ENCODE measurements around the gene PTPRR. TPM values are rescaled to one million over a fixed set of nuclear protein-coding genes. Genes with fewer than 3 reads are reported as not detected.

The PTPRR gene, protein sequence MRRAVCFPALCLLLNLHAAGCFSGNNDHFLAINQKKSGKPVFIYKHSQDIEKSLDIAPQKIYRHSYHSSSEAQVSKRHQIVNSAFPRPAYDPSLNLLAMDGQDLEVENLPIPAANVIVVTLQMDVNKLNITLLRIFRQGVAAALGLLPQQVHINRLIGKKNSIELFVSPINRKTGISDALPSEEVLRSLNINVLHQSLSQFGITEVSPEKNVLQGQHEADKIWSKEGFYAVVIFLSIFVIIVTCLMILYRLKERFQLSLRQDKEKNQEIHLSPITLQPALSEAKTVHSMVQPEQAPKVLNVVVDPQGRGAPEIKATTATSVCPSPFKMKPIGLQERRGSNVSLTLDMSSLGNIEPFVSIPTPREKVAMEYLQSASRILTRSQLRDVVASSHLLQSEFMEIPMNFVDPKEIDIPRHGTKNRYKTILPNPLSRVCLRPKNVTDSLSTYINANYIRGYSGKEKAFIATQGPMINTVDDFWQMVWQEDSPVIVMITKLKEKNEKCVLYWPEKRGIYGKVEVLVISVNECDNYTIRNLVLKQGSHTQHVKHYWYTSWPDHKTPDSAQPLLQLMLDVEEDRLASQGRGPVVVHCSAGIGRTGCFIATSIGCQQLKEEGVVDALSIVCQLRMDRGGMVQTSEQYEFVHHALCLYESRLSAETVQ
- total RNA-seq = 1 to 10 TPM in 1 of 2 donors, under 1 TPM in 1; 0.98 to 1.5 TPM
- polyA plus RNA-seq = under 1 TPM; 0.17 to 0.24 TPM
- long read RNA-seq, donor 1 = 0 reads
- long read RNA-seq, donor 2 = 0 reads
- long read RNA-seq, donor 3 = 0 reads
- long read RNA-seq, donor 4 = 0 reads
- long read RNA-seq, donor 5 = 0 reads

DNA sequence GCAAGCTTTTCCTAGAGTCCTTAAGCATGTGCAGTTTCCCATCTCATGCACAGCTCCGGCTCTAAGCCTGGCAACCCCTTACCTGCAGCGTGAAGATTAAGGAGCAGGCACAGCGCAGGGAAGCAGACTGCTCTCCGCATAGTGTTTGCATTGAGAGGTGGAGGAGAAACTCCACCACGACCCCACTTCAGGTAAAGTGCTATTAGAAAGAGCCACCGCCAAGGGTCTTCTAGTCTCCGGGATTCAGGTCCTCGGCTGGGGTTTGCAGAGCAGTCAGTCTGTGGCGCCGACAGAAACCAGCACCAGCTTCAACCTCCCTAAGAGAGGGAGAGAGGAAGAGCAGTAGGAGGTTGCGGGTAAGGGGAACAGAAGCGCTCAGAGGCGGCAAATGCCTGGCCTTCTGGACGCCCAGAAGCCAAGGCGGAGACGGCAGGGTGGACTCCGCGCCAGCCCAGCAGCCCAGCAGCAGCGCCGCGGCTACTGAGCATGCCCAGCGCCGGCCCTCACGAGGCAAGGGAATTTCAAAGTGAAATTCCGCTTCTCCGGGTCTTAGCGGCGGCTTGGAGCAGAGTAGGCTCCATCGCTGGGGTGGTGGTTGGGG, at the start of gene PTPRR:
PTPRR (minus strand) TSS at position 488 of the 601 bp plus-strand sequence; CDS start at position 140, 348 bp downstream.
- no peak for ATAC-seq (ENCODE audit: insufficient read depth, low FRiP score)
- Histone ChIP-seq H3K27ac (ENCODE audit: low read depth in 1 of 2, low read length in 1 of 2) (no peak within 1 kb of the TSS), H3K9me3 (ENCODE audit: control insufficient read depth in 4 of 4, insufficient read depth in 3 of 4, low read length in 3 of 4) (peaks cover 0 to 6% (median 0%) of the 10 kb centered on the region in 4 donors), H3K27me3 (ENCODE audit: control insufficient read depth in 3 of 3, insufficient read depth in 3 of 3, low read length in 2 of 3) (peaks cover 0 to 16% (median 9%) of the 10 kb centered on the region in 3 donors), H3K36me3 (ENCODE audit: control insufficient read depth in 4 of 4, insufficient read depth in 4 of 4, low read length in 4 of 4) (no peaks in the 10 kb centered on the region), H3K9ac (ENCODE audit: insufficient read depth in 1 of 2, low read length in 2 of 2) (no peak within 1 kb of the TSS), H3K4me1 (ENCODE audit: control insufficient read depth in 5 of 5, insufficient read depth in 5 of 5, low read length in 5 of 5) (peaks cover 0 to 4% (median 0%) of the 10 kb centered on the region in 5 donors), H3K4me3 (no peak within 1 kb of the TSS)
- TF ChIP-seq, protein P1, sequence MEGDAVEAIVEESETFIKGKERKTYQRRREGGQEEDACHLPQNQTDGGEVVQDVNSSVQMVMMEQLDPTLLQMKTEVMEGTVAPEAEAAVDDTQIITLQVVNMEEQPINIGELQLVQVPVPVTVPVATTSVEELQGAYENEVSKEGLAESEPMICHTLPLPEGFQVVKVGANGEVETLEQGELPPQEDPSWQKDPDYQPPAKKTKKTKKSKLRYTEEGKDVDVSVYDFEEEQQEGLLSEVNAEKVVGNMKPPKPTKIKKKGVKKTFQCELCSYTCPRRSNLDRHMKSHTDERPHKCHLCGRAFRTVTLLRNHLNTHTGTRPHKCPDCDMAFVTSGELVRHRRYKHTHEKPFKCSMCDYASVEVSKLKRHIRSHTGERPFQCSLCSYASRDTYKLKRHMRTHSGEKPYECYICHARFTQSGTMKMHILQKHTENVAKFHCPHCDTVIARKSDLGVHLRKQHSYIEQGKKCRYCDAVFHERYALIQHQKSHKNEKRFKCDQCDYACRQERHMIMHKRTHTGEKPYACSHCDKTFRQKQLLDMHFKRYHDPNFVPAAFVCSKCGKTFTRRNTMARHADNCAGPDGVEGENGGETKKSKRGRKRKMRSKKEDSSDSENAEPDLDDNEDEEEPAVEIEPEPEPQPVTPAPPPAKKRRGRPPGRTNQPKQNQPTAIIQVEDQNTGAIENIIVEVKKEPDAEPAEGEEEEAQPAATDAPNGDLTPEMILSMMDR (IDR thresholded peaks at IDR 0.05; ENCODE audit: control extremely low read depth, extremely low read depth) = no peak
- 3 to 4% methylated on average over 29 of the region's 29 CpGs for WGBS, 2 donors
- peak in 2 of 3 donors; percentile 9 to 12 for DNase-seq

DNA sequence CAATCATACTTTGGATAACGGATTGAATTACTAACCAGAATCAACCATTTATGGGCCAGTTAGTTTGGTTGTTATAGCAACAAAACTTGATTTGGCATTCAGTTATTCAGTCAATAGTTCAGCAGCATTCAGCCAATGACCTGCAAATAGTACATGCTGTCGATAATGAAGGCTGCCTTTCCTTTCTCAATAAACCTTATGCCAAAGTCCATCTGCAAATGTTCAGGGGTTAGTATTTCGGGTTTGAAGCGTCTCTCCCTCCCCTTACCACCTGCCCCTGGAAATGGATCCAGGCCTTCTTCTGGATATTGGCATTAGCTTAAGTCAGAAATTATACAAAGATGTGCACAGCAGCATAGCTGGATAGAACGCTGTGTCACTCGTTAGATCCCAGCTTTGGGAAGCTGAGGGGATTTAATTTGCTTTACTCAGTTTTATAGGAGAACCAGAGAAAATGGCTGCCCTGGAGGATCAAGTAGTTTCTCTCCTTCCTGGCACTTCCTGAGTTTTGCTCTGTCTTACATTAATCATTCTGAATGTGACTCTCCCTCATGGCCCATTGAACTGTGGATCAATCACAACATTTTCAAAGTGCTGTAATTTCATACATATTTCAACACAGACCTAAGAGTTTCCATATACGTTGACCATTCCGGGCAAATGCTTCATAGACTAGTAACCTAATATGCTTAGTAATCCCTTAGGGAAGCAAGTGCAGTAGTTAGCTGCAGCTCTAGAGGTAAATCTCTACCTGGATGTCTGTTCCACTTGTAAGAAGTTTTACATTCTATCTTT, 46.7 kb upstream of the PTPRR start:
- TF ChIP-seq, protein P1 (IDR thresholded peaks at IDR 0.05; ENCODE audit: control extremely low read depth, extremely low read depth) = no peak
- Histone ChIP-seq H3K9me3 (ENCODE audit: control insufficient read depth in 4 of 4, insufficient read depth in 3 of 4, low read length in 3 of 4) (no peaks in the 10 kb centered on the region), H3K27ac (ENCODE audit: low read depth in 1 of 2, low read length in 1 of 2) (no peak overlapping the region), H3K27me3 (ENCODE audit: control insufficient read depth in 3 of 3, insufficient read depth in 3 of 3, low read length in 2 of 3) (no peaks in the 10 kb centered on the region), H3K4me1 (ENCODE audit: control insufficient read depth in 5 of 5, insufficient read depth in 5 of 5, low read length in 5 of 5) (peaks cover 0 to 5% (median 4%) of the 10 kb centered on the region in 5 donors), H3K4me3 (no peak overlapping the region), H3K9ac (ENCODE audit: insufficient read depth in 1 of 2, low read length in 2 of 2) (no peak overlapping the region), H3K36me3 (ENCODE audit: control insufficient read depth in 4 of 4, insufficient read depth in 4 of 4, low read length in 4 of 4) (no peaks in the 10 kb centered on the region)
- ATAC-seq (ENCODE audit: insufficient read depth, low FRiP score) = no peak
- 92% methylated on average over 8 of the region's 8 CpGs for WGBS, 2 donors
- no peak for DNase-seq

DNA sequence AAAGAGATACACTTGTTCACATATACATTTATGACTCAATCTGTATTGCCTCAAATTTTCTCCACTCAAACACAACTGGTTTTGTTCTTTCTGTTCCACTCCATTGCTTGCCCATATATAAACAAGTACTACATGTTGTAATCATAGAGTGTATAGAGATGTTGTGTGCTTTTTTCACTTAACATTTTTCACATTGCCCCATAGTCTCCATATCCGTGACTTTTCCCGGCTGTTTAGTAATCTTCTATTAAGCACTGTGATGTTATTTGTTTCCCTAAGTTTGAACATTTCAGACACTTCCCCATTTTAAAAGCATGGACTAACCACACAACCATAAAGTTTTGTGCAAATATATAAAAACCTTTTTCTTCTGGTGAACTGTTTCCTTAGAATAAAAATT, 45.5 kb upstream of the PTPRR start:
- TF ChIP-seq, protein P1 (IDR thresholded peaks at IDR 0.05; ENCODE audit: control extremely low read depth, extremely low read depth) = no peak
- 39 to 52% methylated on average over 2 of the region's 2 CpGs for WGBS, 2 donors
- ATAC-seq (ENCODE audit: insufficient read depth, low FRiP score) (no peak), DNase-seq (no peak)
- no peak overlapping the region for H3K4me3 ChIP-seq
- no peak overlapping the region for H3K27ac ChIP-seq (ENCODE audit: low read depth in 1 of 2, low read length in 1 of 2)
- H3K36me3 ChIP-seq (ENCODE audit: control insufficient read depth in 4 of 4, insufficient read depth in 4 of 4, low read length in 4 of 4) = no peaks in the 10 kb centered on the region
- H3K9ac ChIP-seq (ENCODE audit: insufficient read depth in 1 of 2, low read length in 2 of 2) = no peak overlapping the region
- peaks cover 0 to 5% (median 3%) of the 10 kb centered on the region in 5 donors for H3K4me1 ChIP-seq (ENCODE audit: control insufficient read depth in 5 of 5, insufficient read depth in 5 of 5, low read length in 5 of 5)
- H3K27me3 ChIP-seq (ENCODE audit: control insufficient read depth in 3 of 3, insufficient read depth in 3 of 3, low read length in 2 of 3) = no peaks in the 10 kb centered on the region
- H3K9me3 ChIP-seq (ENCODE audit: control insufficient read depth in 4 of 4, insufficient read depth in 3 of 4, low read length in 3 of 4) = no peaks in the 10 kb centered on the region

Measured in lung (tissue), 16 donors.